MM.1S (cell line): ENCODE measurements around the gene TCF12.

Source experiments
- EZH2 ChIP-seq: fragments of 300-600 bp; sonication (generic); optimal IDR thresholded peaks from 2 replicates; pipeline ENCODE3; 2017; ENCODE audit warnings: low read depth, mild to moderate bottlenecking, antibody characterized with exemption, low read length, mixed read lengths
- EZH2phosphoT487 ChIP-seq: fragments of 300-600 bp; sonication (generic); IDR thresholded peaks from 2 replicates; pipeline ENCODE4 v1.6.1; 2018; ENCODE audit warnings: antibody characterized with exemption, low read length
- TF ChIP-seq, protein P1 (sequence below): fragments of 300-600 bp; sonication (generic); IDR thresholded peaks from 2 replicates; pipeline ENCODE4 v1.5.1; 2016; ENCODE audit warnings: antibody characterized with exemption, low read length, mixed read lengths

DNA sequence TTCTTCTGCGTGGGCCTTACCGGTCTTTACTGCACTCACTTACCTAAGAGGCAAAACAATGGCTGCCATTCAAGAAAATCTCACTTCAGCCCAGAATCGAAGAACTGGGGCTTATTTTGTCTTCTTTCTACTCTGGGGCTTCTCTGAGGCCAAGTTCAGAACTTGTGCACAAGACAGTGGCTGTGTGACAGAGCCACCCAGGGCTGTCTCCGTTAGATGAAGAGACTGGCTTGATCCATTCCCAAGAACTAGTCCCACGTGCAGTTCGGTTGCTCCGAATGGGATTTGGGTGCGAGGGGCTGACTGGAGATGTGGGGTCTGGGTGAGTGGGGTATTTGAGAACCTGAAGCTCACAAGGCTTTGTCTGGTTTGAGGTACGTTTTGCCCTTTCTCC lies 795 bp upstream of the TCF12 start:
- TF ChIP-seq, protein P1, sequence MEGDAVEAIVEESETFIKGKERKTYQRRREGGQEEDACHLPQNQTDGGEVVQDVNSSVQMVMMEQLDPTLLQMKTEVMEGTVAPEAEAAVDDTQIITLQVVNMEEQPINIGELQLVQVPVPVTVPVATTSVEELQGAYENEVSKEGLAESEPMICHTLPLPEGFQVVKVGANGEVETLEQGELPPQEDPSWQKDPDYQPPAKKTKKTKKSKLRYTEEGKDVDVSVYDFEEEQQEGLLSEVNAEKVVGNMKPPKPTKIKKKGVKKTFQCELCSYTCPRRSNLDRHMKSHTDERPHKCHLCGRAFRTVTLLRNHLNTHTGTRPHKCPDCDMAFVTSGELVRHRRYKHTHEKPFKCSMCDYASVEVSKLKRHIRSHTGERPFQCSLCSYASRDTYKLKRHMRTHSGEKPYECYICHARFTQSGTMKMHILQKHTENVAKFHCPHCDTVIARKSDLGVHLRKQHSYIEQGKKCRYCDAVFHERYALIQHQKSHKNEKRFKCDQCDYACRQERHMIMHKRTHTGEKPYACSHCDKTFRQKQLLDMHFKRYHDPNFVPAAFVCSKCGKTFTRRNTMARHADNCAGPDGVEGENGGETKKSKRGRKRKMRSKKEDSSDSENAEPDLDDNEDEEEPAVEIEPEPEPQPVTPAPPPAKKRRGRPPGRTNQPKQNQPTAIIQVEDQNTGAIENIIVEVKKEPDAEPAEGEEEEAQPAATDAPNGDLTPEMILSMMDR, result no peak
- no peak for TF ChIP-seq EZH2phosphoT487
- no peak for TF ChIP-seq EZH2
